ENCODE data around the gene UBLCP1.
"Not testable (repeated sequence)": the region's sequence is repeated elsewhere in the genome, so short reads cannot be mapped to it uniquely, and the experiment has no call there.

The UBLCP1 gene

DNA sequence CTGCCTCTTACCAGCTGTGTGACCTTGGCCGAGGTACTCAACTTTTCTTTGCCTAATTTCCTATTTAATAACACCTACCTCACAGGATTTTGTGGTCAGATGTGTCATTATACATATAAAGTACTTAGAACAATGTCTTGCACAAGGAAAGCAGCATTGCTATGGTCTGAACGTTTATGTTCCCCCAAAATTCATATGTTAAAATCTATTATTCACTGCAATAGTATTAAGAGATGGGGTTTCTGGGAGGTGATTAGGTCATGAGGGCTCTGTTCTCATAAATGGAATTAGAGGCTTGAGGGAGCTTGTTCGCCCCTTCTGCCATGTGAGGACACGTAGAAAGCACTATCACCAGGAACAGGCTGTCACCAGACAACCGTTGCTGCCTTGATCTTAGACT is 42.9 kb upstream of the UBLCP1 start:
- no peak overlapping the region for H3K4me3 ChIP-seq (replicated peaks; ENCODE audit: low read depth, low read length)
- TF ChIP-seq, protein P1, sequence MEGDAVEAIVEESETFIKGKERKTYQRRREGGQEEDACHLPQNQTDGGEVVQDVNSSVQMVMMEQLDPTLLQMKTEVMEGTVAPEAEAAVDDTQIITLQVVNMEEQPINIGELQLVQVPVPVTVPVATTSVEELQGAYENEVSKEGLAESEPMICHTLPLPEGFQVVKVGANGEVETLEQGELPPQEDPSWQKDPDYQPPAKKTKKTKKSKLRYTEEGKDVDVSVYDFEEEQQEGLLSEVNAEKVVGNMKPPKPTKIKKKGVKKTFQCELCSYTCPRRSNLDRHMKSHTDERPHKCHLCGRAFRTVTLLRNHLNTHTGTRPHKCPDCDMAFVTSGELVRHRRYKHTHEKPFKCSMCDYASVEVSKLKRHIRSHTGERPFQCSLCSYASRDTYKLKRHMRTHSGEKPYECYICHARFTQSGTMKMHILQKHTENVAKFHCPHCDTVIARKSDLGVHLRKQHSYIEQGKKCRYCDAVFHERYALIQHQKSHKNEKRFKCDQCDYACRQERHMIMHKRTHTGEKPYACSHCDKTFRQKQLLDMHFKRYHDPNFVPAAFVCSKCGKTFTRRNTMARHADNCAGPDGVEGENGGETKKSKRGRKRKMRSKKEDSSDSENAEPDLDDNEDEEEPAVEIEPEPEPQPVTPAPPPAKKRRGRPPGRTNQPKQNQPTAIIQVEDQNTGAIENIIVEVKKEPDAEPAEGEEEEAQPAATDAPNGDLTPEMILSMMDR (IDR thresholded peaks at IDR 0.05; ENCODE audit: low read length, missing control alignments), result no peak
- no peak for DNase-seq (ENCODE audit: low read depth)

DNA sequence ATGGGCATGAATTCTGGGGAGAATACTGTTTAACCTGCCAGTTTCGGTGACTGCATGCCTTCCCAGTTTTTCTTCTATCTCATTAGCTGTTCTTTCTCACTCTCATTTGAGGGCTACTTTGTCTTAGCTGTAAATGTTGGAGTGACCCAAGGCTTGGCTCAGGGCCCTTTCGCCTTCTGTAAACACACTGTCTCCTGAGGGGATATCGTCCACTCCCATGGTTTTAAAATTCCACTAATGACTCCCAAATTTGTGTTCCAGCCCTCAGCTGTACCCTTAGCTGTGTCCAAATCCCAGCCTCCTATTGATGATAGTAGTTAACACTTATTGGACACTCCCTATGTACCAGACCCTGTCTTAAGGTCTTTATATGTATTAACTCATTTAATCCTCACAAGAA is 39.6 kb upstream of the UBLCP1 start:
- no peak for DNase-seq (ENCODE audit: low read depth)
- H3K4me3 ChIP-seq (replicated peaks; ENCODE audit: low read depth, low read length), result no peak overlapping the region
- TF ChIP-seq, protein P1 (IDR thresholded peaks at IDR 0.05; ENCODE audit: low read length, missing control alignments), result no peak

DNA sequence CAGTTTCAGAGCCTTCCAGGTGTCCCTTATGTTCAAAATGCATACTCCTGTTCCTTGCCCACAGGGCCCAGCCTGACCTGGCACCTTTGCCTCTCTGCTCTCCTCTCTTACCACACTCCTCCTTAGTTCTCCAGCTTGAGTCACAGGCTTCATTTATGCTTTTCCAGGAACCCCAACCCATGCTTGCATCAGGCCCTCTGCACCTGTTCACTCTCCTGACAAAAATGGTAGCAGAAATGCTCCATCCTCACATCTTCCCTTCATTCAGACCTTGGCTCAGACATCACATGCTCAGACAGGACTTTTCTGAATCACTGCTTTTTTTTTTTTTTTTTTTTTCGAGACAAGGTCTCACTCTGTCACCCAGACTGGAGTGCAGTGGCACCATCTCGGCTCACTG is 38.6 kb upstream of the UBLCP1 start:
- no peak for DNase-seq (ENCODE audit: low read depth)
- TF ChIP-seq, protein P1 (IDR thresholded peaks at IDR 0.05; ENCODE audit: low read length, missing control alignments), result no peak
- H3K4me3 ChIP-seq (replicated peaks; ENCODE audit: low read depth, low read length), result no peak overlapping the region

DNA sequence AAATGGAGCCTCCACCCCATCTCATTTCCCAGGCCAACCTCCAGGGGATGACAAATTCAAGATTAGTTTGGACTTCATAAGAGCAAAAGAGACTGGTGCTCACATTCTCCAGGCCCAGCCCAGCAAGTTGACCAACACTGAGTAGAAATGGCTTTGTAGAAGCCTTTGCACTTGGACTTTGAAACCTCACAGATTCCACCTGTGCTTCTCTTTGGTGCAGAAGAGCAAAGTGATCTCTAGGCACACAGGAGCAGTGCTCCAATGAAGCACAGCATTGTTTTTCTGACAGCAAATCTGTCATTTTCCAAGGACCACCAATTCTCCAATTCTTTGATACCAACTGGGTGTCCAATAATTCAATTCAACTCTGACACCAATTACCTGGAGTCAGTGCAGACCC is 36.6 kb upstream of the UBLCP1 start:
- TF ChIP-seq, protein P1 (IDR thresholded peaks at IDR 0.05; ENCODE audit: low read length, missing control alignments), result no peak
- DNase-seq (ENCODE audit: low read depth), result no peak
- H3K4me3 ChIP-seq (replicated peaks; ENCODE audit: low read depth, low read length), result no peak overlapping the region

DNA sequence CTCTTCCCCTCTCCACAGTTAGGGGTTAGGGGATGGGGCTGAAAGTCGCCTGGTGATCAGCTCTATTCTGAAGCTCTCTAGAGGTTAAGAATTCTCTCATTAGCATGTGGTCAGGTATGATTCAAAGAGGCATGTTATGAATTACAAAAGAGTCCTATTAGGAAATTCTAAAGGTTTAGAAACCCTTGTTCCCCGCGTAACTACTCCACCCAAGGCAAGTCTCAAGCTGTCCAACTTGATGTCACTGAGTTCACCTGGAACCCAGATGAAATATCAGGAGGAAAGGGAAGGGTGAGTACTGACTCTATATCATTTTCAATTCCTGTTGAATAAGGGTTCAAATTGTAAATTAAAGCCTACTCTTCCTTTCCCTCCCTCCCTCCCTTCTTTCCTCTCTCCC is 35.6 kb upstream of the UBLCP1 start:
- TF ChIP-seq, protein P1 (IDR thresholded peaks at IDR 0.05; ENCODE audit: low read length, missing control alignments), result no peak
- H3K4me3 ChIP-seq (replicated peaks; ENCODE audit: low read depth, low read length), result no peak overlapping the region
- DNase-seq (ENCODE audit: low read depth), result no peak

DNA sequence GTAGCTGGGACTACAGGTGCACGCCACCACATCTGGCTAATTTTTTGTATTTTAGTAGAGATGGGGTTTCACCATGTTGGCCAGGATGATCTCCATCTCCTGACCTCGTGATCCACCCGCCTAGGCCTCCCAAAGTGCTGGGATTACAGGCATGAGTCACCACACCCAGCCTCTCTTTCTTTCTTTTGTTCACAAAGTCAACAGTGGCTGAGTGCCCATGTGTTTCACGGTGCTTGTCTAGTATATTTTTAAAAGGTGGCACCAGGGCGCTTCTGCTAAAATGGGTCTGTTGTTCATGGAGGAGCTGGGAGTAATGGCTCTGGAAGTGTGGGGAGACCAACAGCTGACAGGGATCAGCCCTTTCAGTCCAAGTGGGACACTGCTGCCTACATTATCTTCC is 35.0 kb upstream of the UBLCP1 start:
- DNase-seq (ENCODE audit: low read depth); H3K4me3 ChIP-seq (replicated peaks; ENCODE audit: low read depth, low read length): not testable (repeated sequence)

DNA sequence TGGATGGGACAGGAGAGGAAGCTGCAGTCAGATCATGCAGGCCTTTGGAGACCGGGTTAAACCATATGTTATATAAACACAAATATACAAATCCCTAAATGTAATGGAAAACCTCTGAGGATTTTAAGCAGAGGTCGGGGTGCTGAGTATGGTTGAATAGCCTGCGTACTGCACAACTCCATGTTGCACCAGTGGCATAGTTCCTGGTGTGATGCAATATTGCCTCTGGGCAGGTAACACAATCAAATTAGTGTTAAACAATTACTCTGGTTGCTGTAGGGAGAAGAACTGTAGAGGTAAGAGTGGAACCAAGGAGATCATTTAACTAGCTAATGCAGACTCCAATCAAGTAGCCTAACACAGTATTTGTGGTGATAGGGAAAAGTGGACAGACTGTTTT is 32.4 kb upstream of the UBLCP1 start:
- TF ChIP-seq, protein P1 (IDR thresholded peaks at IDR 0.05; ENCODE audit: low read length, missing control alignments), result no peak
- DNase-seq (ENCODE audit: low read depth), result no peak
- H3K4me3 ChIP-seq (replicated peaks; ENCODE audit: low read depth, low read length), result no peak overlapping the region

DNA sequence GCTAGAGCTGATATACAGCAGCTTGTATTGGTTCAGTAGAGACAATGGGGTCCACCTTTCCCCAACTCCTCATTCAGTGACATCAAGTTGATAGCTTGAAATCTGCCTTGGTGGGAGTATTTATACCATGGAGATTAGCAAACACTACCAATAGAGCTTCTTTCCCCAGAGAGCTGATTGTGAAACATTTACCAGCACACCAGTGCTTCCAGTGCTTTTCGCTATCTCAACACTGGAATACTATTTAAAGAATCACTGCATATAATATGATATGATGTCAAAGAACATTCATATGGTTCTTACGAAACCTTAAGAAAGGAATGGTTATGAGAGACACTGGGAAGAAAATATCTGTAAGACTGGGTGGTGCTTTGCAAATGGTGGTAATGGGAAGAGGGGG is 31.9 kb upstream of the UBLCP1 start:
- TF ChIP-seq, protein P1 (IDR thresholded peaks at IDR 0.05; ENCODE audit: low read length, missing control alignments), result no peak
- DNase-seq (ENCODE audit: low read depth), result peak; percentile 80
- no peak overlapping the region for H3K4me3 ChIP-seq (replicated peaks; ENCODE audit: low read depth, low read length)

DNA sequence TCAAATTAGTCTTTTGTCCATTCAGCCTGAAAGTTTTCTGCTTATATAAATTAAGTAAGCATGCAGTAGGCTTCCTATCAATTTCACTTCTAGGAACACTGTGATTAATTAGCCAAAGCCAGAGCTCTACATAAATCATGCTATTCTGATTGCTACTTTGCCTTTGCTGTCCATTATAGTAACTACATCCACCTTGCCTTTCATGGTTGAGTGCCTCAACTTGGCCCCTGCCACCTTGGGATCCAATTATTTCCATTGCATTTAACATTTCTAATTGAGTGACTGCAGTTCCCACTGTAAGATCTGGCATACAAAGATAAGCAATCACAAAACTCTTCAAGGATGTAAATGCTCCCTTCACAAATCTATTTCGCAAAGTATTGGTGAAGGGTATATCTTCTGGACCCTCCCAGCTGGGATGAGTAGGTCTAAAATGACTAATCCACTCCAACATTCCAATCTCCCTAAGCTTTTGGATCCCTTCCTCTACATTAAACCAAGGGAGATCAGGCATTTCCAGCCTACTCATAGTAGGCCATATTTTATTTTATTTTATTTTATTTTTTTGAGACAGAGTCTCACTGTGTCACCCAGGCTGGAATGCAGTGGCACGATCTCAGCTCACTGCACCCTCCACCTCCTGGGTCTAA is 27.1 kb upstream of the UBLCP1 start:
- not testable (repeated sequence) for H3K4me3 ChIP-seq (replicated peaks; ENCODE audit: low read depth, low read length); DNase-seq (ENCODE audit: low read depth)
